ENCODE results near the gene NEMP1.

Gene NEMP1

DNA sequence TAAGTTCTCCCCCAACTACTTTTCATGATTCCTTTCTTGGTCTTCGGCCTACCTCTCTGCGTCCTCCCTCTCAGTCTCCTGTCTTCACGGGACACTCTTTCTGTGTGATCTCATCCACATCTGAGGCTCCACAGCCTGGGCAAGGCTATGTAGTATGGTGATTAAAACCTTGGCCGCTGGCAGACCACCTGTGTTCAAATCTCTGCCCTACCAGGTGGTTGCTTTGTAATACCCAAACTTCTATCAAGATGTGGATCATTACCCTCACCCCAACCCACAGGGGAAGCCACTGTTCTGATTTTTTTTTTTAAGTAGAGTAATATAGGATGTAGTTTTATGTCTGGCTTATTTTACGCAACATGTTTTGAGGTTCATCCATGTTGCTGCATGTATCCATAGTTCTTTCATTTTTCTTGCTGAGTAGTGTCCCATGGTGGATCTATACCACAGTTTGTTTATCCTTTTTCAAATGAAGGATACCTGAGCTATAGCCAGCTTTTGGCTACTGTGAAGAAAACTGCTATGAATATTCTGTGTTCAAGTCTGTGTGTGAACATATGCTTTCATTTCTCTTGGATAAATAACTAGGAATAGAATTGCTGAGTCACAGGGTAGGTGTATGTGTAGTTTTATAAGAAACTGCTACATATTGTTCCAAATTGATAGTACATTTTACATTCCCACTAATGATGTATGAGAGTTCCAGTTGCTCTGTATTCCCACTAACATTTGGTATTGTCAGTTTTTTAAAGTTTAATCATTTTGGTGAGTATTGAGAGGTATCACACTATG is 40.9 kb upstream of the NEMP1 start:
- TF ChIP-seq, protein P1, sequence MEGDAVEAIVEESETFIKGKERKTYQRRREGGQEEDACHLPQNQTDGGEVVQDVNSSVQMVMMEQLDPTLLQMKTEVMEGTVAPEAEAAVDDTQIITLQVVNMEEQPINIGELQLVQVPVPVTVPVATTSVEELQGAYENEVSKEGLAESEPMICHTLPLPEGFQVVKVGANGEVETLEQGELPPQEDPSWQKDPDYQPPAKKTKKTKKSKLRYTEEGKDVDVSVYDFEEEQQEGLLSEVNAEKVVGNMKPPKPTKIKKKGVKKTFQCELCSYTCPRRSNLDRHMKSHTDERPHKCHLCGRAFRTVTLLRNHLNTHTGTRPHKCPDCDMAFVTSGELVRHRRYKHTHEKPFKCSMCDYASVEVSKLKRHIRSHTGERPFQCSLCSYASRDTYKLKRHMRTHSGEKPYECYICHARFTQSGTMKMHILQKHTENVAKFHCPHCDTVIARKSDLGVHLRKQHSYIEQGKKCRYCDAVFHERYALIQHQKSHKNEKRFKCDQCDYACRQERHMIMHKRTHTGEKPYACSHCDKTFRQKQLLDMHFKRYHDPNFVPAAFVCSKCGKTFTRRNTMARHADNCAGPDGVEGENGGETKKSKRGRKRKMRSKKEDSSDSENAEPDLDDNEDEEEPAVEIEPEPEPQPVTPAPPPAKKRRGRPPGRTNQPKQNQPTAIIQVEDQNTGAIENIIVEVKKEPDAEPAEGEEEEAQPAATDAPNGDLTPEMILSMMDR (IDR thresholded peaks at IDR 0.05): no peak

DNA sequence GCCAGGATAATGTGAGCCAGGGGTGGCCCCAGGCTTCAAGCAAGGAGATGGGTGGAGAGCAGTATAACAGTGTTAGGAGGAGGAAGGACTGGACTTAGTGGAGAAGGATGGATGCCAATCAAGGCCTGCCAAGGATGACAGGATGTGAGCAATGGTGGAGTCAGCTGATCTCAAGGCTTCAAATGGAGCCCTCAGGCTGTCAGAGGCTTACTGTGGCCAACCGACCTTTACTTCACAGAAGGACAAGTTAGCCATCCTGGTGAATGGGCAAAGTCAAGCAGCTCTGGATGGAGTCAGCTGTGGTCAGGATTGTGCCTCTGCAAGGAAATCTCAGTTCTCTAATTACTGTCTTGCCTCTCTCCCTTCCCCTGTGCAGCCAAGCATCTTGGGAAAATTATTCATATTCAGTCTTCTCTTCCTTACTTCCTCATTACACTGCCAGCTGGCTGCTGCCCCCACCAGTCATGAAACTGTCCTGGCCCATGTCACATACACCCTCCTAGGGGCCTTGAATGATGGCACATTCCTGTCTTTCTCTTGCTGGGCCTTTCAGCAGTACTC is 40.2 kb upstream of the NEMP1 start:
- TF ChIP-seq, protein P1 (IDR thresholded peaks at IDR 0.05): no peak

DNA sequence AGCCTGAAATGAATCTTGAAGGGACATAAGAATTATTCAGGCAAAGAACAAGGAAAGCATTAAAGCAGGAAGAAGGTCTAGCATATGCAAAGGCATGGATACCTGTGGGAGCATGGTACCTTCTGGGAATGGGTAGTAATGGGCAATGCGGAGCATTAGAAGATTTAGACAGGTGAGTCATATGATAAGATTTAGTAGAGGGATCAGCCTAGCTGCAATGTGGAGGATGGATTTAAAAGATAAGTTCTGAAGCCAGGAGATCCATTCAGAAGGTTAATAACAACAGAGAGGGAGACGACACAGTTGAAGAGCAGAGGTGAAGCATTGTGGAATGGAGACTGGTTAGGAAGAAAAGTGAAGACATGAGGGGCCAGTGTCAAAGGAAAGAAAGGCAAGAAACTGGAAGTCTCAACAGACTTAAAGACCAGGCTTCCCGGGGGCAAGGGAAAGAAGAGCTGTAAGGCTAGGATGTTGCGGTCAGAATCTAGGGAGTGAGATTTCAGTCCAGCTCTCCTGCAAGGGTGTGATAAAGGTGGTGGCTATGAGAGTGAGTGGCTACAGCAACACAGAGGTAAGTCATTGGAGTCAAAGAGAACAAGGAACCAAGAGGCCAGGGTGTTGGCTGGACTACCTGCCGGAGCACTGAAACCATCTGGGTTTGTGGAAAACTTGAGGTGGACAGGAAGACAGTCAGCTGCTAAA is 38.1 kb upstream of the NEMP1 start:
- TF ChIP-seq, protein P1 (IDR thresholded peaks at IDR 0.05): no peak

DNA sequence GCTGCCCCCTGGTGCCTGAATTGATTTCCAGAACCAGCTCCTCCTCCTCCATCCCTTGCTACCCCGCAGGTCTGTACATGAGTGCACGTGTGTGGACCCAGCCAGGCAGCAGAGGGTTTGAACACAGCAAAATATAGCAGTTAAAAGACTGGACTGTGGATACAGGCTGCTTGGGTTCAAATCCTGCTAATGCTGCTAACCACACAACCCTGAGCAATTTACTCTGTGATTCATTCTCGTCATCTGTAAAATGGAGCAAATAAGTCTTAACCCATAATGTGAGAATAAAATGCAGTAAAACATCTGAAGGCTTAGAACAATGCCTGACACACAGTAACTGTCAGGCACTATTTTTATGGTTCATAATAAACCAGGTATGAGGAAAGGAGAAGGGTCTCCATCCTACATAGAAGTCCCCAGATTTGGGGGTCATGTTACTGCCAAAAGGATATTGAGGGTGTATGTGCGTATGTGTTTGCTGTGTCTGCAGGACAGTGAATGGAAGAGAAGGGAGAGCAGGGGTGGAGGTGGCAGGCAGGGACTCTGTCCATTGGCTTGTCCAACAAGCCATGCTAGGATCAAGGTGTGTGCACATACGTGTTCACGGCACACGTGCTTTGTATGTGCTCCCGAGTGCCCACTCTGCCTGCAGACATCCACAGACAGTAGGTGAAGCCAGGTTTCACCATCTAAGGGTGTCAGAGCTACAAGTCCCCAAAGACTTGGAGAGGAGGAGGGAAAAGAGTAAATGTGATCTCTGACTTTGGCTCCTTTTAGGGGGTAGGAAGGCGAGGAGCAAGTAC is 34.1 kb upstream of the NEMP1 start:
- TF ChIP-seq, protein P1 (IDR thresholded peaks at IDR 0.05): peak; percentile 77

DNA sequence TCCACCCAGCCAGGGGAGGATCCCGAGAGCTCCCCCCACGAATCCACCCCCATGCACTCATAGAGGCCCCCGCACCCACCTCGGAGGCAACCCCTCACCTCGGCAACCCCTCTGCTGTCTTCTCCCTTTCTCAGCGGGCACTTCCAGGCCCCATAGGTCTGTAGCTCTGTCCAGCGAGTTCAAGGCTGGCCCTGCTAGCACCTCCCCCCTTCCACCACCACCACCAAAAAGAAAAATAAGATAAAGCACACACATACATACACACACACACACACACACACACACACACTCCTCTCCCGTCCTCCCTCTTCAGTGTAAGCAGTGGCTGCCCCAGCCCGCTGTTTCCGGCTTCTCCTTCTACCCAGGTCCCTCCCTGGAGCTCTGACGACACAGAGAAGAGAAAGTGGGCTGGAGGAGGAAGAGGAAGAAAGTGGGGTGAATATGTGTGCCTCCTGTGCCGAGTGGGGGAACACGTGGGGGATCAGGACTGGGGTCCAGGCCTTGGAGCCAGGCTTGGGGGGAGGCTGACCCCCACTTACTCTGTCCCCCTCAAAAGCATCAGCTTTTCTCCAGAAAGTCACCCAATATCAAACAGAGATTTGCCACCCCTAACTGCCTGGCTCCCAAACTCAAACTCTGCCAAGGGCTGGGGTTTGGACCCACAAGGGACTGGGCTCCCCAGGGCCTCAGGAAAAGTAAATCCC is 32.6 kb upstream of the NEMP1 start, which contains the start of gene STAT6:
Gene STAT6 (minus strand): TSS at position 332 of the 704 bp plus-strand sequence. CDS start 3,084 bp downstream, outside the sequence.
- TF ChIP-seq, protein P1 (IDR thresholded peaks at IDR 0.05): no peak

DNA sequence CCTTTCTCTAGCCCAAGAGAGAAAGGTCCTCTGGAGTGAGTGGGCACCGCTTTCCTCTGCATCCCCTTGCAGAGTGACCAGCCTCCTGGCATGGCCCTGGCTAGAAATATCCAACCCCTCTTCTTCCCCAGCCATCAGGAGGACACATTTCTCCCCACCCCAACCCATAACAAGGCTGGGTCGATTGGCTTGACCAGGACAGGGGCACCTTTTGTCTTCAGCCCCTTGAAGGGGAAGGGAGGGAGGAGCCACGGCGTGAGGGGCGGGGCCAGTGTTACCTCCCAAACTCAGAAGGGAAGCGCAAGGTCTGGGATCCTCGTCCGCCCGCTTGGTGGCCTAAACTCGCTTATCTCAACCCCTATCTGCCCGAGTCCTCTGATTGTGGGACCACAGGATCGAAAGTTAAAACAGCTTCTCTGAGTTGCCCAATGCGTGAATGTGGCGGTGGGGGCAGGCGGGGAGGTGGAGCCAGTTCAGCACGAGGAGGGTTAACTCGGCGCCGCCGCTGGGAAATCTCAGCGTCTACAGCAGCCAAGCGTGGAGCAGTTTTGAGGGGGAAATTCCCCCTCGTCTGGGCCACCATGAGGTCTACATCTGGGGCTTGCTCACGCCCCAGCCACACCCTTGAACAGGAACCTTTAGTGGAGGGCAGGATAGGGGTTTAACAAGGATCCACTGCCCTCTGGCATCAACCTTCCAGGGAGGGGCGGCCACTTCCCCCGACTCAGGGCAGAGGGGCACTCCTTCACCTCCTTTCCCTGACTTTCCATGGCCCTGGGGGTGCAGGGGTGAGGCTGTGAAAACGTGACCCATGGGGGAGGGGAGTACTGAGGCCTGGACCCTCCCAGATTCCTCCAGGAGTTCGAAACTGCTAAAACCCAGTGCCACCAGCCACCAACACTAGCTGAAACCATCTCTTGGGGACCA is 31.8 kb upstream of the NEMP1 start:
- TF ChIP-seq, protein P1 (IDR thresholded peaks at IDR 0.05): no peak
